PFSK-1 (cell line): ENCODE data around the gene GCNT1.

Experiments used
- FOXP2 ChIP-seq: optimal IDR thresholded peaks from 2 replicates; pipeline ENCODE3; 2011; ENCODE audit warnings: borderline replicate concordance, control low read depth, inconsistent platforms; ENCODE audit not compliant: insufficient read depth; ENCODE audit errors: extremely low read length, extremely low read depth
- POLR2AphosphoS5 ChIP-seq: IDR thresholded peaks from 2 replicates; pipeline ENCODE4 v1.6.1; 2012; ENCODE audit warnings: low read depth, mild to moderate bottlenecking, control low read depth, low read length, moderate library complexity
- SIN3A ChIP-seq: IDR thresholded peaks from 2 replicates; pipeline ENCODE4 v1.6.1; 2012; ENCODE audit warnings: mild to moderate bottlenecking, low read length, moderate library complexity, borderline replicate concordance; ENCODE audit not compliant: insufficient read depth
- TAF1 ChIP-seq: IDR thresholded peaks from 2 replicates; pipeline ENCODE4 v1.6.1; 2012; ENCODE audit warnings: low read length, control low read depth, borderline replicate concordance; ENCODE audit not compliant: insufficient read depth
- TF ChIP-seq, protein P1 (sequence below), 2 experiments: IDR thresholded peaks; 2 replicates each; pipeline versions ENCODE4 v1.6.1 to v1.8.0; 2011 to 2012; ENCODE audit warnings: low read depth in 2 of 2, low read length in 2 of 2, control low read depth in 1 of 2, inconsistent platforms in 1 of 2, mild to moderate bottlenecking in 1 of 2, moderate library complexity in 1 of 2; ENCODE audit not compliant: insufficient read depth in 1 of 2

DNA sequence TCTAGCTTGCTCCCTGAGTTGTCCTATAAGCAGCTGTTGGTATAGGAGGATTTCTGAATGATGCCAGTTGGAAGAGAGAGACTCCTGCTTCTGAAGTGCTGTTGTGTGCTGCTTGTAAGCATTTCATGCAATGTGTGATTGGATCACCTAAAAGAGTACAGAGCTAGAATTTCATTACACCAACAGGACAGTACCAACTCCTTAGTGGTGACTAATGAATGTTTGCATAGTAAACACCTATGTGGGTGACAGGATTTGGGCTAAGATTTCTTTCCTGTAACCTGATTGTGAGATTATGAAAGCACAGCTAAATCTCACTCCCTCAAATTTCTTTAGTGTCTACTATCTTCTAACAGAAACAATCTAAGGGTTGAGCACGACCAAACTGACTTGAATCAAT lies 67.0 kb downstream of the GCNT1 start:
- TF ChIP-seq SIN3A (no peak), FOXP2 (no peak), POLR2AphosphoS5 (no peak), TAF1 (no peak)
- TF ChIP-seq, protein P1, sequence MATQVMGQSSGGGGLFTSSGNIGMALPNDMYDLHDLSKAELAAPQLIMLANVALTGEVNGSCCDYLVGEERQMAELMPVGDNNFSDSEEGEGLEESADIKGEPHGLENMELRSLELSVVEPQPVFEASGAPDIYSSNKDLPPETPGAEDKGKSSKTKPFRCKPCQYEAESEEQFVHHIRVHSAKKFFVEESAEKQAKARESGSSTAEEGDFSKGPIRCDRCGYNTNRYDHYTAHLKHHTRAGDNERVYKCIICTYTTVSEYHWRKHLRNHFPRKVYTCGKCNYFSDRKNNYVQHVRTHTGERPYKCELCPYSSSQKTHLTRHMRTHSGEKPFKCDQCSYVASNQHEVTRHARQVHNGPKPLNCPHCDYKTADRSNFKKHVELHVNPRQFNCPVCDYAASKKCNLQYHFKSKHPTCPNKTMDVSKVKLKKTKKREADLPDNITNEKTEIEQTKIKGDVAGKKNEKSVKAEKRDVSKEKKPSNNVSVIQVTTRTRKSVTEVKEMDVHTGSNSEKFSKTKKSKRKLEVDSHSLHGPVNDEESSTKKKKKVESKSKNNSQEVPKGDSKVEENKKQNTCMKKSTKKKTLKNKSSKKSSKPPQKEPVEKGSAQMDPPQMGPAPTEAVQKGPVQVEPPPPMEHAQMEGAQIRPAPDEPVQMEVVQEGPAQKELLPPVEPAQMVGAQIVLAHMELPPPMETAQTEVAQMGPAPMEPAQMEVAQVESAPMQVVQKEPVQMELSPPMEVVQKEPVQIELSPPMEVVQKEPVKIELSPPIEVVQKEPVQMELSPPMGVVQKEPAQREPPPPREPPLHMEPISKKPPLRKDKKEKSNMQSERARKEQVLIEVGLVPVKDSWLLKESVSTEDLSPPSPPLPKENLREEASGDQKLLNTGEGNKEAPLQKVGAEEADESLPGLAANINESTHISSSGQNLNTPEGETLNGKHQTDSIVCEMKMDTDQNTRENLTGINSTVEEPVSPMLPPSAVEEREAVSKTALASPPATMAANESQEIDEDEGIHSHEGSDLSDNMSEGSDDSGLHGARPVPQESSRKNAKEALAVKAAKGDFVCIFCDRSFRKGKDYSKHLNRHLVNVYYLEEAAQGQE (IDR thresholded peaks at IDR 0.05; ENCODE audit: insufficient read depth in 1 of 2, low read depth in 2 of 2, low read length in 2 of 2) = no peak
